T-helper 22 cell (primary cell): ENCODE measurements around the gene XPNPEP2.
"Not testable (repeated sequence)": the region's sequence is repeated elsewhere in the genome, so short reads cannot be mapped to it uniquely, and the experiment has no call there.

Experiments used
- DNase-seq: peaks from one replicate; pipeline ENCODE4 v3.0.0-alpha.2; 2020; ENCODE audit warnings: low read depth

Gene XPNPEP2

GRCh38 chrX:129719931-129720530, 18.7 kb upstream of the XPNPEP2 start:
- no peak for DNase-seq

- DNase-seq, result no peak
These were observed 18.0 kb upstream of the XPNPEP2 start for GRCh38 chrX:129720741-129721140.

DNA sequence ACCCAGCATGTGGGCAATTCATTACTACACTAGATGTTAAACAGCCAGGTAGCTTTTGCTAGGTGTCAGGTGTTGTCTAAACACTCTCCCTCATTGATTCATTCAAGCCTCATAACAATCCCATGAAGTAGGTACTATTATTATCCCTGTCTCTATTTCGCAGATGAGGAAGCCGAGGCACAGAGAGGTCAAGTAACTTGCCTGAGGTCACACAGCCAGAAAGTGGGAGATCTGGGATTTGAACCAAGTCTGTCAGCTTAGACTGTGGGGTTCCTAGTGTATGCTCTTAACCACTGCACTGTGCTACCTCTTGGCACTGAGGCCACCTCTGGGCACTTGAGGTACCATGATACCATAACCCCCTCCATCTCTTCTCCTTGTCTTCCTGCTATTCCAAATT, 17.4 kb upstream of the XPNPEP2 start:
- DNase-seq, result no peak

DNA sequence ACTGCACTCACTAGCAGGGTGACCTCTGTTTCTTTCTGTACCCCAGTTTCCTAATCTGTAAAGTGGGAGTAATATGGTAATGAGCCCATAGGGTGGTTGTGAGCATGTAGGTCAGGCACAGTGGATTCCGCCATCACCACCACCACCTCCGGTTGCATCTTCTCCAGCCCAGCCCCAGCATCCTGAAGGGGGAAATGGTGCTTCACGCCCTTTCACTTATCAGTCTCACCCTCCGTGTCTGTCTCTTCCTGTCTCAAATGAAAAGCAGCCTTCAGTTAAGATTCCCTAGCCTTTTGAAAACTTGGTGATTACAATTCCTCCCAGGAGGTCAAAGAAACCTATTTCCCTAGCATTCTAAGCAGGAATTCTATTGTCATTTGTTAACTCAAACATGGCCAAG, 16.9 kb upstream of the XPNPEP2 start:
- no peak for DNase-seq

- no peak for DNase-seq
These were observed 15.3 kb upstream of the XPNPEP2 start for GRCh38 chrX:129723511-129723910.

GRCh38 chrX:129724754-129725153, 14.0 kb upstream of the XPNPEP2 start:
- no peak for DNase-seq

- no peak for DNase-seq
These were observed 12.3 kb upstream of the XPNPEP2 start for GRCh38 chrX:129726307-129727111.

DNA sequence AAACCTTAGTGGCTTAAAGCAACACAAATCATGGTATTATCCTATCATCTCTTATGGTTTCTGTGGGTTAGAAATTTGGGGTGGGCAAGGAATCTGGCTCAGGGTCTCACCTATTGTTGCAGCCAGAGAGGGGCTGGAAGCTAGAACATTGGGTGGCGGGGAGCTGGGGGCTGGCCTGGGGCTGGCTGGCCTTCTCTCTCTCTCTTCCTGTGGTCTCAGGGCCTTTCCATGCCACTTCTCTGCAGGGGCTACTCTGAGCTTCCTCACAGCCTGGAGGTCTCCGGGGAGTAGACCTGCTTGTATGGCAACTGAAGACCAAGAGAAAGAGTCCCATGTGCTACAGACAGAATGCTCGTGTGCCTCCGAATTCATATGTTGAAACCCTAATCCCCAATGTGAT, 10.7 kb upstream of the XPNPEP2 start:
- no peak for DNase-seq

- DNase-seq, result no peak
These were observed 7.6 kb upstream of the XPNPEP2 start for GRCh38 chrX:129731228-129731627.

DNA sequence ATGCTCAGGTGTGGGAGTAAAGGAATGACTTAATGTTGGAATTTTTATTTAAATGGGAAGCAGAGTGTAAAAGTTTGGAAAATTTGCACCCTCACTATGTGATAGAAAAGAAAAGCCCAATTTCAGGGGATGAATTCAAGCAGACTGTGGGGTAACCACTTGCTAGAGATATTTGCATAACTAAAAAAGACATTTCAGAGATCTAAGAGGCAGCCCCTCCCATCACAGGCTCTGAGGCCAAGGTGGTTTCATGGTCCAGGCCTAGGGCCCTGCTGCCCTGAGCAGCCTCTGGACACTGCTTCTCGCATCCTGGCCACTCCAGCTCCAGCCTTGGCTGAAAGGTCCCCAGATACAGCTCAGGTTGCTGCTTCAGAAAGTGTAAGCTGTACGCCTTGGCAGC, 5.9 kb upstream of the XPNPEP2 start:
- no peak for DNase-seq

GRCh38 chrX:129733335-129733734, 5.4 kb upstream of the XPNPEP2 start:
- DNase-seq, result no peak

DNA sequence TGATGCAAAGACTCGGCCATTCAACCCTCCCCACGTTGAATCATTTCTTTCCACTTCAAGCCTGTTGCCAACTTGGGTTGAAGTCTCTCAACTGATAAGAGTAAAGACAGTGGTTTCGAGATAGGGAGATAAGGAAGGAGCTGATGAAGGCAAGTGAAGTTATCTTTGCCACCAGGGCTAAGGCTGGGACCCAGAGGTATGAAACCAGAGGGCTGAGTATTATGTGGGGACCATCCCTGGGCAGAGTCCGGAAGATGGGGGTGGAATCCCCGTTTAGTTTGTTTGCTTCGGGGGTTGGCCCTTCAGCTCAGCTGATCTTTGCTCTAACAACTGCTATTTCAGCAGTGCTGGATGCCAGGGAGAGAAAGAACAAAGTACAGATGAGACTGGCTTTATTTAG, 2.3 kb upstream of the XPNPEP2 start:
- DNase-seq, result no peak

GRCh38 chrX:129737916-129738315, 863 bp upstream of the XPNPEP2 start:
- no peak for DNase-seq

- no peak for DNase-seq
These were observed 799 bp downstream of the XPNPEP2 start for GRCh38 chrX:129739578-129739977.

GRCh38 chrX:129741880-129742758, 3.3 kb downstream of the XPNPEP2 start:
- no peak for DNase-seq

DNA sequence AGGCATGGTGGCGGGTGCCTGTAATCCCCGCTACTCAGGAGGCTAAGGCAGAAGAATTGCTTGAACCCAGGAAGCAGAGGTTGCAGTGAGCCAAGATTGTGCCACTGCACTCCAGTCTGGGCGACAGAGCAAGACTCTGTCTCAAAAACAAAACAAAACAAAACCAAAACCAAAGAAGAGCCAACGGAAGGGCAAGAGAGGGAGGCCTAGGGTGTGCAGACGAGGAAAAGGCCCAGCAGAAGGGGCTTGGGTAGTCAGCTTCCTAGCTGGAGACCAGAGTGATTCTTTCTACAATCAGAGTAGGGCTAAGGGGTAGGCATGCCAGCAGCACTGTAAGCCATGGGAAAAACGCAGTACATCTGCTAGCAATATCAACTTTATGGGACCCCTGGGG, 4.0 kb downstream of the XPNPEP2 start:
- DNase-seq, result not testable (repeated sequence)

DNA sequence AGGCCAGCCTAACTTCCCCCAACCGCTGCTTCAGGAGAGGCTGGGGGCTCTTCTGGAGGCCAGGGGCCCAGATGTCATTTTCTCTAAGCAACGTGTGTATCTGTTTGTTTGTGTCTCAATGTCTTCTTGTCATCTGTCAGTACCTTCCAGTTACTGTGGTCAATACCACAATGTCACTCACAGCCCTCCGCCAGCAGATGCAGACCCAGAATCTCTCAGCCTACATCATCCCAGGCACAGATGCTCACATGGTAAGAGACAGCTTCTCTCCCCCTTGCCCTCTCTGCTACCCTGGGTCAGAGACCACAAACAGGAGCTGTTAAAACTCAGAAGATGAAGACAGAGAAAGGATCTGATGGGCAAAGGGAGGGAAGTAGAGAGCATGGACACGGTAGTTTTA, 5.0 kb downstream of the XPNPEP2 start:
- DNase-seq, result no peak

DNA sequence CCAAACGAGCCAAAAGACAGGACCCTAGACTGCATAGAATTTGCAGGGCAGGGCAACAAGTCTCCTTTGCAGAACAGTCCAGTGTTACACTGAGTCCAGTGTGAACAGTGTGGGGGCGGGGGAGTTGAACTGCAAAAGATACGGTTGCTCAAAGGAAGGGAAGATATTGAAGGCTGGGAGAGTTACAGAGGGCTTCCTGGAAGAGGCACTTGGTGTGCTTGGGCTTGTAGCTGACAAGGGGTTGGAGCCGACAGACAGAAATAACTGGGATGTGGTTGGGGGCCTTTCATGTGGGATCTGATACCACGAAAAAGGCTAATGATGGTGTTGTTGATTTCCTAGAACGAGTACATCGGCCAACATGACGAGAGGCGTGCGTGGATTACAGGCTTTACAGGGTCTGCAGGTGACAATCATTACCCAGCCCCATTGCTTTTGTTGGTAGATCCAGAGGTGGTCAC, 6.1 kb downstream of the XPNPEP2 start:
- no peak for DNase-seq

DNA sequence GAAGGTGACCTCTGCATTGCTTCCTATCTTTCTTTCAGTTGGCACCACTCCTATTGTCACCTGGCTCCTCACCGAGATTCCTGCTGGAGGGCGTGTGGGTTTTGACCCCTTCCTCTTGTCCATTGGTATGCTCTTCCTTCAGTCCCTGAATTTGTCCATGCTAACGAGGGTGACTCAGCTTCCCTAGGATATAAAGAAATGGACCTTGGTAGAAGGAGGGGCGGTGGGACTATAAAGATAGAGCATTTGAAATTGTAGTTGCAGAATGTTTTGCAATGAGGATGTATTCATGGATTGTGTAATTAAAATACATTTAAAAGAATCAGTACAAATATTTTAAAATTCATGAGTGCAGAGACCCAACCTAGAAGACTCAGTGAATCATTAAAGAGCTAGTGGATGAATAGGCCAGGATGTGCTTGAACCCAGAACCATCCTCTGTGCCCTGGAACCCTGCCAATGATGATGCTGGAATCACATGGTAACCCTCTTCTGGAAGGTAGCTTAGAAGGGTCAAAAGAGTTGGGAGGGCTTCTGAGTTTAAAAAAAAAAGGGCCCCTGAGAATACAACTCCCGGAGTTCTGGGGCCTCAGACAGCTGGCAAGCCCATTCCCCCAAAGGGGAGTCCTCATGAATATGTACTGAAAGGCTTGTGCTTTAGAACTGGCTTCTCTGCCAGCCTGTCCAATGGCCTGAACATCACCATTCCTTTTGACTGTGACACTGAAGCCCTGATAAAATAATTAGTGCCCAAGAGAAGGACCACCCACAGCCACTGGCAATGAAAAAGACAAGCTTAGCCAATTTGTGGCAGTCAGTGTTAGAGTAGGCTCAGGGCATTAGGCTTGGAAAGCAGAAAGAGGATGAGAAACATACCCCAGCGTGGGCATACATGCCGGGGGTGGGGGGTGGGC, 8.0 kb downstream of the XPNPEP2 start:
- DNase-seq, result no peak

DNA sequence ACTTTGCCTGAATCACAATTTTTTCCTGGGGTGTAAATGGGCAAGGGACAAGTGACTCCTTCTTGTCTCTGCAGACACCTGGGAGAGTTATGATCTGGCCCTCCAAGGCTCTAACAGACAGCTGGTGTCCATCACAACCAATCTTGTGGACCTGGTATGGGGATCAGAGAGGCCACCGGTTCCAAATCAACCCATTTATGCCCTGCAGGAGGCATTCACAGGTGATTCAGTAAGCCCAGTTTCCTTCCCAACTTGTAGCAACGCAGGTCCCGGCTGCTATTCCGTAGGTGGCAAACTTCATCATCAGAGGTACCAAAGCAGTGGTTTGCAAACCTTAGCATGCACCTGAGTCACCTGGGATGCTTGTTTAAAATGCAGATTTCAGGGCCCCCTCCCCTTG, 8.8 kb downstream of the XPNPEP2 start:
- no peak for DNase-seq

DNA sequence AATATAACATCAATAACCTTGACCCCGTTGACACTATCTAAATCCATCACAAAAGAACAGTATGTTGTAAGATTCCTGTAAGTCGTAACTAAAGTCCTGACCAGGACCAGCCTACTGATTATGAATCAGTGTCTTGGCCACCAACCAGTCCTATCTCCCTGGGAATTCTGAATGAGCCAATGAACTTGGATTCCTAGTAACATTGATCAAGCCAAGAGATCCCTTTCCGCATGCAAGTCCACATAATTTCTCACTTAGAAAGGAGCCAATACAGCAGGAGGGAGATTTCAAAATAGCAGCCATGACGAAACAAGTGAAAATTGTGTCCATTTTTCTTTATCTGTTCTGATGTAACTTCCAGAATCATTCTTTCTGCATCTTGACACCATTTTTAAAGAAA, 9.5 kb downstream of the XPNPEP2 start:
- no peak for DNase-seq

DNA sequence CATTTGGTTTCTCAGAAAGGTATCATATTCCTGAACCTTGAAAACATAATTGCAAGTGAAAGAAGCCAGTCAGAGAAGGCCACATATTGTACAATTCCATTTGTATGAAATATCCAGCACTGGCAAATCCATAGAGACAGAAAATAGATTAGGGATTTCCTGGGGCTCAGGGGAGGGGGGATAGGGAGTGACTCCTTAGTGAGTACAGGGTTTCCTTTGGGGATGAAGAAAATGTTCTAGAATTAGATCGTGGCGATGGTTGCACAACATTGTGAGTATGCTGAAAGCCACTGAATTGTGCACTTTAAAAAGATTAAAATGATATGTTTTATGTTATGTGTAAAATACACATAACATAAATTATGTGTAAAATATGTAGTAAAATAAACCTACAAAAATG, 10.3 kb downstream of the XPNPEP2 start:
- no peak for DNase-seq
